Fibroblast of skin of left quadriceps (primary cell): ENCODE data around the gene FAM83E.
"Not testable (repeated sequence)": the region's sequence is repeated elsewhere in the genome, so short reads cannot be mapped to it uniquely, and the experiment has no call there.

ENCODE experiments used
- DNase-seq, 2 experiments: peaks; one replicate each; pipeline ENCODE4 v3.0.0-alpha.2; 2013; ENCODE audit warnings: low read depth in 2 of 2

The FAM83E gene

DNA sequence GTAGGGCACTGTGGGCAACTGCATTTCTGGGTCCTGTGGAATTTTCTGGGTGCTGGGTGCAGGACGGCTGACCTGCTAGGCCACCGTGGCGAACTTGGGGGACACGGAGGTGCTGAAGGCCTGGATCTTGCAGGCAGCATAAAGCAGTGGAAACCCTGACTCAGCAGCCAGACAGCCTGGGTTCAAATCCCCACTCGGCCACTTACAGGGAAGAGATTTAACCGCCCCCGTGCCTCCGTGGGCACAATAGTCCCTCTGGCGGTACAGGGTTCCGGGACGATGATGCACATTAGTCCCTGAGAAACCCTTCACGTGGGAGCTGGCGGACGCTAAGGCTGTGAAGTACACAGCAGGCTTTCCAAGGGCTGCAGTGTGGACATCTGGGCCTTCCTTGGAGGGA, 3.0 kb downstream of the FAM83E start:
- DNase-seq = no peak

DNA sequence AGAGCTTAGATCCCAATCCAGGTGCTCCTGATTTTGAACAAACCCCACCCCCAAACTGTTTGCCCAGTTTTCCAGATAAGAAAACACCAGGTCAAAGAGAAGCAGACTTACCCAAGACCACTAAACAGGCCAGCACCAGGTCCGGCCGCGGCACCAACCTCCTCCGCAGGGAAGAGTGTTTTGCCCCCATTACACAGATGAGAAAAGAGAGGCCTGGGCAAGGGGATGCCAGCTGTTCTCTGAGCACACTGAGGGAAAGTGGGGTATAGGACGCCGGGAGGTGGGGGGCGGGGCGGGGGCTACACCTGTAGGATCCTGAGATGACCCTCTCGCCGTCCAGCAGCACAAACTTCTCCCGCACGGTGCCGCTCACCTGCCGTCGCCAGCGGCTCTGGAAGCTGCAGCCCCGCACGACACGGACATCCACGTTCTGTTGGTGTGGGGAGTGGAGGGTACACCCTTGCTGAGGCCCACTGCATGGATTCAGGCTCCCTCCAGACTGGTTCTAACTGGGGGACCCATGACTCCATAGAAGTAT, 5.2 kb downstream of the FAM83E start:
- no peak for DNase-seq

DNA sequence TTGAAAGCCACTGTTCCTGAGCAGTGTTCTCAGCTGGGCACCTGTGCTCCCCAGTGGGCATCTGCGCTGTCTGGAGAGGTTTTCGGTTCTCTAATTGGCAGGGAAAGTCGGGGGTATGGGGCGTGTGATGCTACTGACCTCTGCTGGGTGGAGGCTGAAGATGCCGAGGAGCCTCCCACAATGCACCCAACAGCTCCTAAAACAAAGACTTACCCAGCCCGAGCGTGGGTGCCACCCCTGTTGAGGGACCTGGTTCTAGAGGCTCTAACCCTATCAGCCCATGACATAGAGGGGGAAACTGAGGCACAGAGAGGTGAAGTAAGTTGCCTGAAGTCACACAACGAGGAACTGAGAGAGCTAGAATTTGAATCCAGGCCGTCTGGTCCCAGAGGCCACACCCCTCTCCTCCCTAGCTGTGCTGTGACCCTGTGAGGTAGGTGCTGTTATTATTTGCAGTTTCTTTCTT, 6.0 kb downstream of the FAM83E start:
- DNase-seq = no peak

DNA sequence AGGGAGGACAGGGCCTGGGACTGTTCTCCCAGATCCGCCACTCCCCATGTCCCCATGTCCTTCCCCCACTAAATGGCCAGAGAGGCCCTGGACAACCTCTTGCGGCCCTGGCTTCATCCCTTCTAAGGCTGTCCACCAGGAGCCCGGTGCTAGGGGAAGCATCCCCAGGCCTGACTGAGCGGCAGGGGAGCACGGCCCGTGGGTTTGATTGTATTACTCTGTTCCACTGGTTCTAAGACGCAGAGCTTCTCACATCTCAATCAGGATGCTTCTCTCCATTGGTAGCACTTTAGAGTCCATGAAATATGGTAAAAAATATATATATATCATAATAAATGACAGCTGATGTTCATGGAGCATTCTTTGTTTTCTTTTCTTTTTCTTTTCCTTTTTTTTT, 7.5 kb downstream of the FAM83E start:
- no peak for DNase-seq

DNA sequence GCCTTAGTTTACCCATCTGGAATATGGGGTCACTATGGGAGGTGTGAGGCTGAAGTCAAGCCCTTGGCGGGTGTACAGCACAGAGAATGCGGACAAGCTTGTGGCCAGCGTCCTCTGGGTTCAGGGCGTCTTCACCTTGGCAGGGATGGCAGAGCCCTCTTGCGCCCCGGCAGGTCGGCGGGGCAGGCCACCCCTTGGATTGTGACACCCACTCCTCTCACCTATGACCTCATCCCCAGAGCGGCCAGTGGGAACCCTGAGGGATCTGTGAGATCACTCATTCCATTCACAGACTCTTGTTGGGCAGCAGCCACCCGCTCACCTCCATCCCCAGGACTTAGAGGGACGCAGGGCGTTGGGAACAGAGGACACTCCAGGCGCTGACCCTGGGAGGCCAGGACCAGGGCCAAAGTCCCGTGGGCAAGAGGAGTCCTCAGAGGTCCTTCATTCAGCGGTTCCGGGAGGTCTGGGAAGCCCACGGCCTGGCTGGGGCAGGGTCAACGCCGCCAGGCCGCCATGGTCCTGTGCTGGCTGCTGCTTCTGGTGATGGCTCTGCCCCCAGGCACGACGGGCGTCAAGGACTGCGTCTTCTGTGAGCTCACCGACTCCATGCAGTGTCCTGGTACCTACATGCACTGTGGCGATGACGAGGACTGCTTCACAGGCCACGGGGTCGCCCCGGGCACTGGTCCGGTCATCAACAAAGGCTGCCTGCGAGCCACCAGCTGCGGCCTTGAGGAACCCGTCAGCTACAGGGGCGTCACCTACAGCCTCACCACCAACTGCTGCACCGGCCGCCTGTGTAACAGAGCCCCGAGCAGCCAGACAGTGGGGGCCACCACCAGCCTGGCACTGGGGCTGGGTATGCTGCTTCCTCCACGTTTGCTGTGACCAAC, 8.2 kb downstream of the FAM83E start, which contains the start of gene SPACA4:
Gene SPACA4 (plus strand): TSS at position 280 of the 896 bp plus-strand sequence. CDS start 237 bp downstream, at position 517.
- DNase-seq = no peak

DNA sequence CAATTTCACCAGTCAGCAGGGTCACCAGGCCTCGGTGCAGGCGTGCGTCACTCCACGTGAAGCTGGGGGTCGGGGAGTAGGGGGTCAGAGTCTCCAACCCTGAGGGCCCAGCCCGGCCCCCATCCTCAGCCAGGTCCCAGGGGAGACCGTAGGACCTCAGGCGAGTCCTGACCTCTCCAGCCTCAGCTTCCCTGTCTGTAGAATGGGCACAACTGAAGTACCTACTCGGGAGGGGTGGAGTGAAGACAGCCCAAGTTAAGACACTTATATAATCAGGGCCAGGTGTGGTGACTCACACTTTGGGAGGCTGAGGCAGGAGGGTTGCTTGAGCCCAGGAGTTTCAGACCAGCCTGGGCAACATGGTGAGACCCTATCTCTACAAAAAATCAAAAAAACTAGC, 11.0 kb downstream of the FAM83E start:
- DNase-seq = no peak

DNA sequence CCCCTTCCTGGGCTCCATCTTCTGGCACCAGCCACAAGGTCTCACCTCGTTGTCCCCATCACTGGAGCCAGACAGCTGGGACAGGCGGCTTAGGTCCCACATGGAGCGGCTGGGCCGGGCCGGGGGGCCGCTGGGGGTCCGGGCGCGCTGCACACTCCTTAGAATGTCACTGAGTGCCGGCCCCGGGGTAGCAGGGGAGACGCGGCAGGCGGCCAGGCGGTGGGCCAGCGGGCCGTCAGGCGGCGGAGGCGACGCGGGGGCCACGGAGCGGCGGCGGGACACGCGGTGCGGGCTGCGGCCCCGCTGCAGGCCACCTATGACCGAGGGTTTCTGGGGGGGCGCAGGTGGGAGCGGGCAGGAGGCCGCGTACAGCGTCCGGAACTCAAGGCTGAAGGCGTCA, 11.4 kb downstream of the FAM83E start:
- no peak for DNase-seq

DNA sequence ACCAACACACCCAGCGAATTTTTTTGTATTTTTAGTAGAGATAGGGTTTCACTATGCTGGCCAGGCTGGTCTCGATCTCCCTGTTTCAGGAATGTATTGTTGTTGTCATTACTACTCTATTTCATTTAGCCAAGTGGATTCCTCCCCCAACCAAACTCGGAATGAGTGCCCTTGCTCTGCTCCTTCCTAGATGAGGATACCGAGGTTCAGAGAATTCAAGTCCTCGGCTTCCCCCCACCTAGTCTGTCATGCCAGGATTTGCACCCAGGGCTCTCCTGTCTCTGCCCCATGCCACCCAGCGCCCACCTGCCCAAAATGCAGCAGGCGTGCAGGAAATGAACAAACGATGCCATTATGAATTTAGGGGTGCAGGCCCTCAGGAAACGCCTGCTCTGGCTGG, 11.9 kb downstream of the FAM83E start:
- no peak for DNase-seq

DNA sequence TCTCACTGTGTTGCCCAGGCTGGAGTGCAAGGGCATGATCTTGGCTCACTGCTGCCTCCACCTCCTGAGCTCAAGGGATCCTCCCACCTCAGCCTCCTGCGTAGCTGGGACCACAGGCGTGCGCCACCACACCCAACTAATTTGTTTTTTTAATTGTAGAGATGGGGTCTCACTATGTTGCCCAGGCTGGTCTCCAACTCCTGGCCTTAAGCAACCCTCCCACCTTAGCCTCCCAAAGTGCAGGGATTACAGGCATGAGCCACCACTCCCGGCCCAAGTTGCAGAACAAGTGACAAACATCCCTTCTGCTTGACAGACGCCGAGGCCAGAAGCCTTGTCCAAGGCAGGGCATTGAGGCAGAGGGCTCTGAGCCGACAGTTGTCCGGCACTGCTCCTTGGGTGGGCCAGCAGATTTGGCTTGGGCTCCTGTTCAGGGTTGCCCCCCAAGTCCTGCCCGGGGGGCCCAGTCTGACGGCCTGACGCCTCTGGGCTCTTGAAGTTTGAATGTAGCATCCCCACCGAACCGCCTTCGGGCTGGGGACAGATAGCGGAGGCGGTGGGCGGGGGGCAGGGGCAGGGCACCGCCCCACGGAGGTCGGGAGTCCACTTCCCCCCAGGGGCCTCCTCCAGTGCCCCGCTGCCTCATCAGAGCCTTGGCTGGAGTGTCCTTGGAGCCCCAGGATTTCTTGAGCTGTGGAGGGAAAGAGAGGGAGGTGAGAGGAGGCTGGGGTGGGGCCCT, 14.0 kb downstream of the FAM83E start:
- DNase-seq = no peak

DNA sequence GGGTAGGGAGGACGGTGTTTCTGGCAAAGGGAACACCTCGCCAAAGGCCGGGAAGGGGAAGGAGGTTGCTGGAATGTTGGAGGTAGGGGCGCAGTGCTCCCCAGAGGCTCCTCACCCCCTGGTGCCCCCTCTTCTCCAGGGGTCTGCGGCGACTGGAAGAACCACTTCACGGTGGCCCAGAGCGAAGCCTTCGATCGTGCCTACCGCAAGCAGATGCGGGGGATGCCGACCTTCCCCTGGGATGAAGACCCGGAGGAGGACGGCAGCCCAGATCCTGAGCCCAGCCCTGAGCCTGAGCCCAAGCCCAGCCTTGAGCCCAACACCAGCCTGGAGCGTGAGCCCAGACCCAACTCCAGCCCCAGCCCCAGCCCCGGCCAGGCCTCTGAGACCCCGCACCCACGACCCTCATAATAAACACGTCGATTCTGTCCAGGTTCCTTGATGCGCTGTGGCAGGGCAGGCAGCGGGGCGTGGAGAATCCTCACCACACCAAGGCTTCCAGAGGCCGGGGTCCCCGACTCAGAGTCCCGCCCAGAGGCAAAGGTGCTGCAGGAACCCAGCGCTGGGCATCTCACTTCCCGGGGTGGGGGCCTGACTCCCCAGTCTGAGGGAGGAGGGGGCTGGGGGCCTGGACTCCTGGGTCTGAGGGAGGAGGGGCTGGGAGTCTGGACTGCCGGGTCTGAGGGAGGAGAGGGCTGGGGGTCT, 15.7 kb downstream of the FAM83E start:
- no peak for DNase-seq

DNA sequence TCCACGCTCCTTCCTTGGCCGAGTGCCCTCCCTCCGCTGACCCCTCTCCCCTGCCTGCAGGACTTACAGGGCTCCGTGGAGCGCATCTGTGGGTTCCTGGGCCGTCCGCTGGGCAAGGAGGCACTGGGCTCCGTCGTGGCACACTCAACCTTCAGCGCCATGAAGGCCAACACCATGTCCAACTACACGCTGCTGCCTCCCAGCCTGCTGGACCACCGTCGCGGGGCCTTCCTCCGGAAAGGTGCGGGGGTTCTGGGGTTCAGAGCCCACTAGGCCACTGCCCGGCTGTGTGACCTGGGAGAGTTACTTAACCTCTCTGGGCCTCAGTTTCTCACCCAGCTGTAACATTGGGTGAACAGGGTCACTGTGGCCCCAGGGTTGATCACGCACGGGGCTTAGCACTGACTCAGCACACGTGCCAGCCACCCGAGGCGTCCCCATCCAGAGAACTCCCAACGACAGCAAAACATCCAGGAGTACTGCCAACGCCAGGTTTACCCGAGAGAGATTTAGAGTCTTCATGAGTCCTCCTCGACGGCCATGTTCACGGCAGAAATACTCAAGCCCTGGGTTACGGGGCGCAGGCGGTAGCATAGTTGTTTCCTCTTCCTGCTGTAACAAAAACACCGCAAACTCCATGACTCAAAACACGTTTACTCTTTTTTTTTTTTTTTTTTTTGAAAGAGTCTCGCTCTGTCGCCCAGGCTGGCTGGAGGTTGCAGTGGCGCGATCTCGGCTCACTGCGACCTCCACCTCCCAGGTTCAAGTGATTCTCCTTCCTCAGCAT, 18.0 kb downstream of the FAM83E start:
- DNase-seq = no peak

DNA sequence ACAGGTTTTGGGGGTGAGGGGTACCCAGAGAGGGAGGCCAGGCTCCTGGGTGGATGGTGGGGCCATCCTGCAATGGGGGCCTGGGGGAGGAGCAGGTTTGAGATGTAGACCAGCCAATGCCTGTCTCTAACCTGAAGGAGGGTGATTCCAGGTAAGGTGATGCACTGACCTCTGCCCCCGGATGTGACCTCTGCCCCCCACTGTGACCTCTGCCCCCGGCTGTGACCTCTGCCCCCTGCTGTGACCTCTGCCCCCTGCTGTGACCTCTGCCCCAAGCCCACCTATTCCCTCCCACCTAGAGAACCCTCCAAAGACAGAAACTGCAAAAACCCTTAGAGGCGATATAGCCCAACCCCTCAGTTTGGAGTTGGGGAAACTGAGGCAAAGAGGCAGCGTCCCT, 18.6 kb downstream of the FAM83E start:
- DNase-seq = no peak

DNA sequence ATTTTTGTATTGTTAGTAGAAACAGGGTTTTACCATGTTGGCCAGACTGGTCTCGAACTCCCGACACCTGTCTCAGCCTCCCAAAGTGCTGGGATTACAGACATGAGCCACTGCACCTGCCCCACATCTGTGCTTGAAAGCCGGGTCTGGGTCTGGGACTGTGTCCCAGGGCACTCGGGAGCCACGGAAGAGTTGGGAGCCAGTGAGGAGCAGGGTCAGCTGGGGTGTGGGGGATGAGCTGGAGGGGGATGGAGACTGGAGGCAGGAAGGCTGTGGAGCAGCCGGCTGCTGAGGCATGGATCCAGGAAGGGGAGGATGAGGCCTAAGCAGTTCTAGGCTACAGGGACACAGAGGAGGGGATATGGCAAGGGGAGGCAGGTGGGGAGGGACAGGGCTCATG, 19.0 kb downstream of the FAM83E start:
- DNase-seq = no peak

DNA sequence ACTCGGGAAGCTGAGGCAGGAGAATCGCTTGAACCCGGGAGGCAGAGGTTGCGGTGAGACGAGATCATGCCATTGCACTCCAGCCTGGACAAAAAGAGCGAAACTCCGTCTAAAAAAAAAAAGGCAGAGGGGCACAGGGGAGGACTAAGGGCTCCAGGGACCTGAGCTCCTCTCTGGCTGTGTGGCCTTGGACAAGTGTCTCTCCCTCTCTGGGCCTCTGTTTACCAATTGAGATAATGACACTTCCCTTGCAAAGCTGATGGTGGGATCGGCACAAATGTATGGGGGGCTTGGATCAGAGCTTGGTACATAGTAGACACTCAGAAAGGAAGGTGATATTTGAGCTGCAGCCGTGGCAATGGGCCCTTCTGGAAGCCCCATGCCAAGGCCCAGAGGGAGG, 19.7 kb downstream of the FAM83E start:
- DNase-seq = no peak

DNA sequence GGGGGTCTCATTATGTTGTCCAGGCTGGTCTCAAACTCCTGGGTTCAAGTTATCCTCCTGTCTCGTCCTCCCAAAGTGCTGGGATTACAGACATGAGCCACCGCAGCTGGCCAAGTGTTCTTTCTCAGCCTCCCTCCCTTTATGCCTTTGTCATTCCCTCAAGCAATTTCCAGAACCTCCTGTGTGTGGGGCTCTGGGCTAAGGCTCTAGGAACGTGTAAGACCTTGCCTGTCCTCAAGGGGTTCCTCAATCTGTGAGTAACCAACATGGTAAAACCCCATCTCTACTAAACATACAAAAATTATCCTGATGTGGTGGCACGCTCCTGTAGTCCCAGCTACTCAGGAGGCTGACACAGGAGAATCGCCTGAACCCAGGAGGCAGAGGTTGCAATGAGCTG, 23.9 kb downstream of the FAM83E start:
- no peak for DNase-seq

DNA sequence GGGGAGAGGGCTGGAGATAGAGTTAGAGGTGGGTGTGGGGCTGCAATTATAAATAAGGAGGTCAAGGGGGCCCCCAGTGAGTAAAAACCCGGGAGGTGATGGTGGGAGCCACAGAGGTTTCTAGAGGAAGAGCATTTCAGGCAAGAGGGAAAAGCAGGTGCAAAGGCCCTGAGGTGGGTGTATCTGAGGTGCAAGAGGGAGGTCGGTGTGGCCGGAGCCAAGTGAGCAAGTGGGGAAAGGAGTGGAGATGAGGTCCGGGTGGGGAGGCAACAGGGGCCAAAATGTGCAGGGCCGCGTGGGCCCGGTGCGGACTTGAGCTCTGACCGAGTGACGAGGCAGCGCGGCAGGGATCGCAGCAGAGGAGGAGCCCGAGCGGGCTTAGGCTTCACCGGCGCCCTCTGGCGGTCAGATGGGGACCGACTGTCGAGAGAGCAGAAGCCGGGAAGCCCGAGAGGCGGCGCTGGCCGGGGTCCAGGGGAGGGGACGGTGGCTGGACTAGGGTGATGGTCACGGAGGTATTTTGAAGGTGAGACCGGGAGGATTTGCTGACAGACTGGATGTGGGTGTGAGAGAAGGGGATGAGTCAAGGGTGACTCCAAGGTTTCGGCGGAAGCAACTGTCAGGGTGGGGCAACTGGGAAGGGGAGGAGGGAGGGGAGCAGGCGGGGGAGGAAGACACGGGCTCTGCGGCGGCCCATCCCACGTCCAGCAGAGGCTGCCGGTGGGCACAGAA, 26.0 kb downstream of the FAM83E start:
- peak in 1 of 2 experiments; percentile 54 for DNase-seq

DNA sequence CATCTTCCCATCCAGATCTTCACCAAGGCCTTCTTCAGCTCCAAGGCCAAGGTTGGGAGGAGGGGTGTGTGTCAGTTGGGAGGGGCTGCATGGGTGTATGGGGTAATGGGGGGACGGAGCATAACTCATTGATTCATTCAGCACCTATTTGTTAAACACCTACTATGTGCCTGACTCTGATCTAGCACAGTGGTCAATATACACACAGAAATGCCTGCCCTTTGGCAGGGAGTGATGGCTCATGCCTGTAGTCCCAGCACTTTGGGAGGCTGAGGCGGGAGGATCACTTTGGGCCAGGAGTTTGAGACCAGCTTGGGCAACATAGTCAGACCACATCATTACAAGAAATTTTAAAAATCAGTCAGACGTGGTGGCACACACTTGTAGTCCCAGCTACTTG, 27.5 kb downstream of the FAM83E start:
- no peak for DNase-seq

DNA sequence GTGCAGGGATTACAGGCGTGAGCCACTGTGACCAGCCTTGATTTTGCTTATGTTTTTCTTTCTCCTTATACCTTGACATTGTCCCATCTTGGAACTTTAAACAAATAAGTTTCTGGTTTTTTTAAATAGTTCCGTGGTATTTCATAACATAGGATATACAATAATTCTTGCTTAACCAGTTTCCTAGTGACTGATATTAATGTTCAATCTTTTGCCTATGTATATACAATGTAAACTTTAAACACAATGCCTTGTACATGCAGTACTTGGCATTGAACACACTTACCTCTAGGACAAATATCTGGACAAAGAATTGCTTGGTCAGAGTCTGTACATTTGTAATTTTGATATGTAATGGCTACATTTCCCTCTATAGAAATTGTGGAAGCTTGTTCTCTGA, 32.7 kb downstream of the FAM83E start:
- no peak for DNase-seq

DNA sequence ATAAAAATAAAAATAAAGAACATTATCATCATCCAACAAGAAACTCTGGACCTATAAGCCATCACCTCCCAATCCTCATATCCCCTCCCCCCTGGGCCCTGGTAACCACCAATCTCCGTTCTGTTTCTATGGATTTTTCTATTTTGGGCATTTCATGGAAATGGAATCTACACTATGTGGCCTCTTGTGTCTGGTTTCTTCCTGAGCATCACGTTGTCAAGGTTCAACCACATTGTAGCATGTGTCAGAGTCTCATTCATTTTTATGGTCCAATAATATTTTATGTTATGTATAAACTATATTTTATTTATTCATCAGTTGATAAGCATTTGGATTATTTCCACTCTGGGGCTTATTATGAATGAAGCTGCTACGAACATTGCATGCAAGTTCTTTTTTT, 36.0 kb downstream of the FAM83E start:
- peak; percentile 18 to 20 for DNase-seq

DNA sequence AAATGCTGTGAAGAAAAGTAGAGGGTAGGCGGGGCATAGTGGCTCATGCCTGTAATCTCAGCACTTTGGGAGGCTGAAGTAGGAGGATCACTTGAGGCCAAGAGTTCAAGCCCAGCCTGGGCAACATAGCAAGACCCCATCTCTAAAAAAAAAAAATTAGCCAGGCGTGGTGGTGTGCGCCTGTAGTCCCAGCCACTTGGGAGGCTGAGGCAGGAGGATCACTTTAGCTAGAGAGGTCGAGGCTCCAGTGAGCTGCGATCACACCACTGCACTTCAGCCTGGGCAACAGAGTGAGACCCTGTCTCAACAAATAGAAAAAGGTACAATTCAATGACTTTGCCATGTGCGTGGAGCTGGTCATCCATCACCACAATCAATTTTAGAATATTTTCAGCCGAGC, 37.0 kb downstream of the FAM83E start:
- not testable (repeated sequence) for DNase-seq
